HFFc6 (cell line): ENCODE measurements around the gene PRKCH. TPM values are rescaled to one million over a fixed set of nuclear protein-coding genes. Genes with fewer than 3 reads are reported as not detected.

Experiments used
- DNase-seq: peaks from one replicate; pipeline ENCODE4 v3.0.0-alpha.2; 2018
- H3K27ac Mint-ChIP-seq: 2 replicates; pipeline ENCODE4 v1.8.0; 2020; ENCODE audit warnings: mild to moderate bottlenecking, mixed read lengths
- H3K27me3 Mint-ChIP-seq: 2 replicates; pipeline ENCODE4 v1.8.0; 2021; ENCODE audit warnings: mild to moderate bottlenecking, moderate library complexity, mixed read lengths; ENCODE audit not compliant: insufficient read depth
- H3K36me3 Mint-ChIP-seq: 2 replicates; pipeline ENCODE4 v1.8.0; 2021; ENCODE audit warnings: low read depth, mixed read lengths
- H3K4me1 Mint-ChIP-seq: 2 replicates; pipeline ENCODE4 v1.8.0; 2020; ENCODE audit warnings: low read depth, mixed read lengths
- H3K4me3 Mint-ChIP-seq: 2 replicates; pipeline ENCODE4 v1.8.0; 2020; ENCODE audit warnings: mild to moderate bottlenecking, moderate library complexity, mixed read lengths
- H3K9me3 Mint-ChIP-seq: 2 replicates; pipeline ENCODE4 v1.8.0; 2020; ENCODE audit warnings: mild to moderate bottlenecking, mixed read lengths
- CTCF ChIP-seq: fragments of 200-600 bp; sonication (generic); IDR thresholded peaks from 2 replicates; pipeline ENCODE4 v1.5.0; 2021; ENCODE audit warnings: antibody characterized with exemption, mild to moderate bottlenecking
- total RNA-seq, 6 experiments: library from RNA; stranded (reverse); fragmentation: NEBNext Ultra II Directional; extraction: Animal tissue kit (Norgen Biotek cat#: 25700); gene quantifications; 2 replicates in 1 of 6; 3 replicates in 5 of 6; pipeline ENCODE4 v1.2.3, GENCODE V29; 2021

Gene PRKCH
- total RNA-seq, 6 experiments from 2014 or later = 0.17 to 1.2 (median 0.35) TPM

GRCh38 chr14:61430066-61430757 lies 108.8 kb downstream of the PRKCH start:
- no peak for TF ChIP-seq CTCF
- H3K9me3 Mint-ChIP-seq = no peaks in the 10 kb centered on the region
- DNase-seq = no peak
- H3K27ac Mint-ChIP-seq = no peak overlapping the region
- peaks cover 8% of the 10 kb centered on the region for H3K4me1 Mint-ChIP-seq
- H3K36me3 Mint-ChIP-seq = no peaks in the 10 kb centered on the region
- peaks cover 18% of the 10 kb centered on the region for H3K27me3 Mint-ChIP-seq
- no peak overlapping the region for H3K4me3 Mint-ChIP-seq

- no peaks in the 10 kb centered on the region for H3K9me3 Mint-ChIP-seq
- peaks cover 22% of the 10 kb centered on the region for H3K27me3 Mint-ChIP-seq
- no peak overlapping the region for H3K4me3 Mint-ChIP-seq
- no peak for DNase-seq
- H3K27ac Mint-ChIP-seq = no peak overlapping the region
- H3K4me1 Mint-ChIP-seq = peaks cover 8% of the 10 kb centered on the region
- TF ChIP-seq CTCF = no peak
- no peaks in the 10 kb centered on the region for H3K36me3 Mint-ChIP-seq
Measured at GRCh38 chr14:61433169-61433568, 111.8 kb downstream of the PRKCH start.

- Mint-ChIP-seq H3K4me1 (peaks cover 15% of the 10 kb centered on the region), H3K36me3 (no peaks in the 10 kb centered on the region), H3K27me3 (peaks cover 20% of the 10 kb centered on the region), H3K27ac (no peak overlapping the region), H3K9me3 (no peaks in the 10 kb centered on the region), H3K4me3 (no peak overlapping the region)
- no peak for TF ChIP-seq CTCF
- DNase-seq = no peak
Measured at GRCh38 chr14:61433828-61434227, 112.4 kb downstream of the PRKCH start.

GRCh38 chr14:61434311-61434710 lies 112.9 kb downstream of the PRKCH start:
- peaks cover 20% of the 10 kb centered on the region for H3K27me3 Mint-ChIP-seq
- no peak for DNase-seq
- no peak for TF ChIP-seq CTCF
- no peak overlapping the region for H3K27ac Mint-ChIP-seq
- no peak overlapping the region for H3K4me3 Mint-ChIP-seq
- peaks cover 19% of the 10 kb centered on the region for H3K4me1 Mint-ChIP-seq
- no peaks in the 10 kb centered on the region for H3K9me3 Mint-ChIP-seq
- H3K36me3 Mint-ChIP-seq = no peaks in the 10 kb centered on the region

GRCh38 chr14:61435563-61436337 lies 114.4 kb downstream of the PRKCH start:
- Mint-ChIP-seq H3K36me3 (no peaks in the 10 kb centered on the region), H3K4me3 (no peak overlapping the region), H3K9me3 (no peaks in the 10 kb centered on the region), H3K27me3 (peaks cover 24% of the 10 kb centered on the region), H3K27ac (no peak overlapping the region), H3K4me1 (peaks cover 25% of the 10 kb centered on the region)
- no peak for TF ChIP-seq CTCF
- DNase-seq = no peak
